SK-N-SH (cell line): Measurements from ENCODE around the gene CFAP65. TPM values are rescaled to one million over a fixed set of nuclear protein-coding genes. Genes with fewer than 3 reads are reported as not detected.

ENCODE experiments used
- CTCF ChIA-PET: fragments of 300-600, 350-600 bp; formaldehyde crosslinking; extraction: SDS; loops from one replicate; lab custom pipeline; 2021; lab: Yijun Ruan, JAX
- POLR2A ChIA-PET: fragments of 350-600 bp; sonication (Branson Sonifier 250); formaldehyde crosslinking; extraction: SDS; loops from one replicate; lab custom pipeline; 2020; ENCODE audit warnings: antibody characterized with exemption, inconsistent platforms; lab: Yijun Ruan, JAX
- DNase-seq: peaks from one replicate; pipeline ENCODE4 v3.0.0; 2012
- H2AFZ ChIP-seq: fragments of 200-600 bp; sonication (generic); 2 replicates; pipeline ENCODE4 v1.8.1; 2016; ENCODE audit warnings: antibody characterized with exemption, mild to moderate bottlenecking, low read depth
- H3F3A ChIP-seq: fragments of 200-600 bp; sonication (generic); replicated peaks from 2 replicates; pipeline ENCODE3; 2016; ENCODE audit warnings: antibody characterized with exemption, mild to moderate bottlenecking; ENCODE audit not compliant: insufficient read depth
- H3K27ac ChIP-seq, 2 experiments: fragments of 200-500 bp in 1 of 2; fragments of 200-600 bp in 1 of 2; sonication (Bioruptor generic) in 1 of 2; sonication (generic), shearing (Covaris generic) in 1 of 2; 2 replicates each; pipeline versions ENCODE4 v1.5.1 to v1.6.1; 2014 to 2016; ENCODE audit warnings: low read depth in 2 of 2, inconsistent platforms in 1 of 2, low read length in 1 of 2, mild to moderate bottlenecking in 1 of 2, mixed read lengths in 1 of 2
- H3K27me3 ChIP-seq: fragments of 200-600 bp; sonication (generic), shearing (Covaris generic); 2 replicates; pipeline ENCODE4 v1.6.1; 2016; ENCODE audit warnings: mixed run types; ENCODE audit not compliant: insufficient read depth
- H3K36me3 ChIP-seq, 2 experiments: fragments of 200-500 bp in 1 of 2; fragments of 200-600 bp in 1 of 2; sonication (Bioruptor generic) in 1 of 2; sonication (generic) in 1 of 2; replicated peaks in 1 of 2; 2 replicates each; pipeline versions ENCODE3 to v1.5.1; 2014 to 2016; ENCODE audit warnings: low read length in 1 of 2, mild to moderate bottlenecking in 1 of 2; ENCODE audit not compliant: insufficient read depth in 2 of 2, control insufficient read depth in 1 of 2
- H3K4me1 ChIP-seq, 2 experiments: fragments of 200-500 bp in 1 of 2; fragments of 200-600 bp in 1 of 2; sonication (Bioruptor generic) in 1 of 2; sonication (generic), shearing (Covaris generic) in 1 of 2; 2 replicates each; pipeline versions ENCODE4 v1.5.1 to v1.6.1; 2014 to 2016; ENCODE audit warnings: low read depth in 1 of 2, low read length in 1 of 2, mixed run types in 1 of 2; ENCODE audit not compliant: insufficient read depth in 2 of 2, control insufficient read depth in 1 of 2
- H3K4me2 ChIP-seq: fragments of 200-600 bp; sonication (generic), shearing (Covaris generic); 2 replicates; pipeline ENCODE4 v1.6.1; 2017; ENCODE audit warnings: mixed run types
- H3K4me3 ChIP-seq, 2 experiments: fragments of 200-500 bp in 1 of 2; fragments of 200-600 bp in 1 of 2; sonication (Bioruptor generic) in 1 of 2; sonication (generic), shearing (Covaris generic) in 1 of 2; 2 replicates each; pipeline versions ENCODE4 v1.5.1 to v1.8.1; 2014 to 2016; ENCODE audit warnings: low read depth in 2 of 2, inconsistent platforms in 1 of 2, low read length in 1 of 2, mild to moderate bottlenecking in 1 of 2, mixed read lengths in 1 of 2, moderate library complexity in 1 of 2
- H3K79me2 ChIP-seq: fragments of 200-600 bp; sonication (generic); 2 replicates; pipeline ENCODE4 v1.8.1; 2017; ENCODE audit warnings: mild to moderate bottlenecking; ENCODE audit not compliant: insufficient read depth
- H3K9ac ChIP-seq: fragments of 200-600 bp; sonication (generic); 2 replicates; pipeline ENCODE4 v1.6.1; 2017; ENCODE audit warnings: mixed run types
- H3K9me2 ChIP-seq: fragments of 200-600 bp; sonication (generic); 2 replicates; pipeline ENCODE4 v1.6.1; 2017; ENCODE audit warnings: mixed run types
- H3K9me3 ChIP-seq: fragments of 200-600 bp; sonication (generic); 2 replicates; pipeline ENCODE4 v1.6.1; 2017; ENCODE audit warnings: mixed run types, mild to moderate bottlenecking, moderate library complexity
- H4K20me1 ChIP-seq: fragments of 200-600 bp; sonication (generic); 2 replicates; pipeline ENCODE4 v1.6.1; 2017; ENCODE audit warnings: mild to moderate bottlenecking, mixed run types; ENCODE audit not compliant: insufficient read depth
- CHD2 ChIP-seq: fragments of 150-350 bp; IDR thresholded peaks from 2 replicates; pipeline ENCODE4 v1.6.1; 2018; ENCODE audit warnings: low read length; ENCODE audit not compliant: partially characterized antibody
- ELF1 ChIP-seq: IDR thresholded peaks from 2 replicates; pipeline ENCODE4 v1.4.0; 2012
- EZH2phosphoT487 ChIP-seq: fragments of 200-600 bp; sonication (generic); IDR thresholded peaks from 2 replicates; pipeline ENCODE4 v1.6.1; 2017; ENCODE audit warnings: low read depth, mixed run types, mild to moderate bottlenecking, antibody characterized with exemption, moderate library complexity, borderline replicate concordance
- FOSL2 ChIP-seq: IDR thresholded peaks from 2 replicates; pipeline ENCODE4 v1.4.0; 2012; ENCODE audit warnings: low read depth, mild to moderate bottlenecking, moderate library complexity, borderline replicate concordance
- FOXM1 ChIP-seq: IDR thresholded peaks from 2 replicates; pipeline ENCODE4 v1.4.0; 2012; ENCODE audit warnings: low read depth, mild to moderate bottlenecking
- GABPA ChIP-seq: IDR thresholded peaks from 2 replicates; pipeline ENCODE4 v1.4.0; 2012; ENCODE audit warnings: low read depth, mild to moderate bottlenecking
- MXI1 ChIP-seq: IDR thresholded peaks from 2 replicates; pipeline ENCODE4 v1.6.1; 2012; ENCODE audit warnings: mild to moderate bottlenecking, low read depth, low read length, improper control_type of control experiment
- NRF1 ChIP-seq: IDR thresholded peaks from 2 replicates; pipeline ENCODE4 v1.6.1; 2012; ENCODE audit warnings: low read depth, mild to moderate bottlenecking, low read length
- POLR2AphosphoS5 ChIP-seq: IDR thresholded peaks from 2 replicates; pipeline ENCODE4 v1.6.1; 2012; ENCODE audit warnings: low read depth, low read length
- RXRA ChIP-seq: IDR thresholded peaks from 2 replicates; pipeline ENCODE4 v1.4.0; 2012; ENCODE audit warnings: low read depth, mild to moderate bottlenecking, borderline replicate concordance
- SIN3A ChIP-seq: IDR thresholded peaks from 2 replicates; pipeline ENCODE4 v1.6.1; 2012; ENCODE audit warnings: low read depth, mild to moderate bottlenecking, low read length, moderate library complexity, borderline replicate concordance
- SMC3 ChIP-seq: IDR thresholded peaks from 2 replicates; pipeline ENCODE4 v1.6.1; 2012; ENCODE audit warnings: low read depth, low read length, improper control_type of control experiment
- TCF12 ChIP-seq: IDR thresholded peaks from 2 replicates; pipeline ENCODE4 v1.4.0; 2012
- YY1 ChIP-seq: IDR thresholded peaks from 2 replicates; pipeline ENCODE4 v1.4.0; 2012; ENCODE audit warnings: low read depth, mild to moderate bottlenecking
- WGBS: methylation state at CpG from one replicate; pipeline ENCODE4 v1.1.6; 2017; ENCODE audit warnings: low lambda C conversion rate; 5-methylcytosine and 5-hydroxymethylcytosine counted together
- polyA plus RNA-seq, 3 experiments: library from polyadenylated mRNA; depleted of rRNA; stranded (reverse); fragments of >200 nt; gene quantifications; 2 replicates each; pipeline ENCODE4 v1.2.3, GENCODE V29; 2012
- TF ChIP-seq, protein P1 (sequence below): IDR thresholded peaks from 2 replicates; pipeline ENCODE4 v1.4.0; 2012; ENCODE audit warnings: low read depth, borderline replicate concordance
- TF ChIP-seq, protein P2 (sequence below): fragments of 150-350 bp; IDR thresholded peaks from 2 replicates; pipeline ENCODE4 v1.6.1; 2017; ENCODE audit warnings: antibody characterized with exemption, low read length, low read depth, borderline replicate concordance
- TF ChIP-seq, protein P3 (sequence below): fragments of 150-350 bp; IDR thresholded peaks from 2 replicates; pipeline ENCODE4 v1.6.1; 2016; ENCODE audit warnings: mild to moderate bottlenecking, low read depth, low read length
- TF ChIP-seq, protein P4 (sequence below): fragments of 200-600 bp; sonication (generic); IDR thresholded peaks from 2 replicates; pipeline ENCODE4 v1.6.1; 2017; ENCODE audit warnings: antibody characterized with exemption, mild to moderate bottlenecking, moderate library complexity

CFAP65 gene
- polyA plus RNA-seq, 1 of the 3 experiments (the other 2 are of a cell fraction), result 0.95 TPM

DNA sequence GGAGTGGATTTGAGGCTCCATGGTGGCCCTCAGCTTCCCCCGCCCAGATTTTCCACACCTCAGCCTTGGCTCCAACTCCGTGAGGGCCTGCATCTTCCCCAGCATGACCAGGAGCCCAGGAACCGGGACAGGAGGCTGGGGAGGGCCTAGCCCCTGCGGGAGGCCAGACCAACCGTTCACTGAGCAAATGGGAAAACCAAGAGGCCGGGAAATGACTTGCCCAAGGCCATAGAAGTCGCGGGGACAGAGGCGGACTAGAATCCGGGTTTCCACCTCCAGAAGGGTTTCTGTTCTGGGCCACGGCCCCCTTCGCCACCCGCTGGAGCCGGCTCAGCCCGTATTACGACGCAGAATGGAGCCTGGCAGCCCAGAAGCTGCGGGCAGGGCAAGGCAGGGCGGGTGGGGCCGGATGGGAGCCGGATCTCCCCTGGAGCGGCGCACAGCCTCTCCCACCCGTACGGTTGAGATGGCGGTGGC lies 40.2 kb downstream of the CFAP65 start:
- Histone ChIP-seq H3K79me2 (no peaks in the 10 kb centered on the region), H3K4me1 (peaks cover 0 to 74% of the 10 kb centered on the region in 2 experiments; a peak in 2 of 4 replicates), H3K9me3 (no peaks in the 10 kb centered on the region), H3K27ac (peak overlapping the region in 1 of 2 experiments; percentile 99; a peak in 2 of 4 replicates), H3K9ac (no peak overlapping the region), H3K4me2 (no peak overlapping the region), H3K9me2 (no peaks in the 10 kb centered on the region), H3F3A (no peaks in the 10 kb centered on the region), H3K36me3 (no peaks in the 10 kb centered on the region), H3K27me3 (peaks cover 18% of the 10 kb centered on the region; the same call in 1 of the 2 replicates), H4K20me1 (no peaks in the 10 kb centered on the region), H3K4me3 (no peak overlapping the region), H2AFZ (no peak overlapping the region)
- CTCF ChIA-PET, result interaction anchor here (0.5 to 12.8 kb wide), 15 partner anchors 7 to 130 kb away, joined by 3 to 258 read pairs (median 14); partner anchors contain the start of genes CRYBA2 and FEV
- DNase-seq, result no peak
- 82% methylated on average over 14 of the region's 26 CpGs for WGBS
- POLR2A ChIA-PET, result interaction anchor here (0.7 to 2.4 kb wide), 5 partner anchors 17 to 103 kb away, joined by 3 to 9 read pairs (median 4); partner anchors contain the start of gene FEV
- TF ChIP-seq POLR2AphosphoS5, result no peak
- TF ChIP-seq, protein P1, sequence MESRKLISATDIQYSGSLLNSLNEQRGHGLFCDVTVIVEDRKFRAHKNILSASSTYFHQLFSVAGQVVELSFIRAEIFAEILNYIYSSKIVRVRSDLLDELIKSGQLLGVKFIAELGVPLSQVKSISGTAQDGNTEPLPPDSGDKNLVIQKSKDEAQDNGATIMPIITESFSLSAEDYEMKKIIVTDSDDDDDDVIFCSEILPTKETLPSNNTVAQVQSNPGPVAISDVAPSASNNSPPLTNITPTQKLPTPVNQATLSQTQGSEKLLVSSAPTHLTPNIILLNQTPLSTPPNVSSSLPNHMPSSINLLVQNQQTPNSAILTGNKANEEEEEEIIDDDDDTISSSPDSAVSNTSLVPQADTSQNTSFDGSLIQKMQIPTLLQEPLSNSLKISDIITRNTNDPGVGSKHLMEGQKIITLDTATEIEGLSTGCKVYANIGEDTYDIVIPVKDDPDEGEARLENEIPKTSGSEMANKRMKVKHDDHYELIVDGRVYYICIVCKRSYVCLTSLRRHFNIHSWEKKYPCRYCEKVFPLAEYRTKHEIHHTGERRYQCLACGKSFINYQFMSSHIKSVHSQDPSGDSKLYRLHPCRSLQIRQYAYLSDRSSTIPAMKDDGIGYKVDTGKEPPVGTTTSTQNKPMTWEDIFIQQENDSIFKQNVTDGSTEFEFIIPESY, result no peak
- TF ChIP-seq MXI1, result no peak

DNA sequence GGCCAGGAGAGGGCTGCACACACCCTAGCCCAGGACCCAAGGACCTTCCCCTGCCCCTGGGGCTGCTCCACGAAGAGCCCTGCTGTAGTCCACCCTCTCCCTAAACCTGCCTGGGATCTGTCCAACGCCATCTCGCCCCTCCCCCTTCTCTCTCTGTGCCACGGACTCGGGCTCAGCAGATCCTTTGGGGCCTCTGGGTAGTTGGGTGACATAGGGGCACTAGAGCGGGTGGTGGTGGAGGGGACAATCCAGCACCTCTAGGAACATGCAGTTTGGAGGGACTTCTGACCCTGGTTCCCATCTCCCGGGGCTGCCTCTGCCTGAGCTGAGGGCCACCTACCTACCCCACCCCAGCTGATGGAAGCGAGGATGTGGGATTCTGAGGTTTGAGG lies 40.8 kb downstream of the CFAP65 start:
- H3K79me2 ChIP-seq, result no peaks in the 10 kb centered on the region
- no peak overlapping the region for H3K9ac ChIP-seq
- 50% methylated on average over 6 of the region's 8 CpGs for WGBS
- no peaks in the 10 kb centered on the region for H3K36me3 ChIP-seq
- H3K9me2 ChIP-seq, result no peaks in the 10 kb centered on the region
- CTCF ChIA-PET, result interaction anchor here (0.9 to 12.8 kb wide), 3 partner anchors 16 to 124 kb away, joined by 3 to 258 read pairs (median 14); no protein-coding TSS in a partner anchor
- peak overlapping the region in 1 of 2 experiments; percentile 99; a peak in 2 of 4 replicates for H3K27ac ChIP-seq
- DNase-seq, result peak; percentile 60
- no peak overlapping the region for H3K4me2 ChIP-seq
- POLR2A ChIA-PET, result no interaction called here
- peaks cover 18% of the 10 kb centered on the region; the same call in 1 of the 2 replicates for H3K27me3 ChIP-seq
- H4K20me1 ChIP-seq, result no peaks in the 10 kb centered on the region
- TF ChIP-seq NRF1 (no peak), POLR2AphosphoS5 (no peak), EZH2phosphoT487 (no peak), TCF12 (no peak), GABPA (no peak), CHD2 (no peak), SMC3 (no peak), SIN3A (no peak), YY1 (no peak), FOSL2 (no peak), ELF1 (no peak), FOXM1 (no peak), RXRA (no peak)
- TF ChIP-seq, protein P2, sequence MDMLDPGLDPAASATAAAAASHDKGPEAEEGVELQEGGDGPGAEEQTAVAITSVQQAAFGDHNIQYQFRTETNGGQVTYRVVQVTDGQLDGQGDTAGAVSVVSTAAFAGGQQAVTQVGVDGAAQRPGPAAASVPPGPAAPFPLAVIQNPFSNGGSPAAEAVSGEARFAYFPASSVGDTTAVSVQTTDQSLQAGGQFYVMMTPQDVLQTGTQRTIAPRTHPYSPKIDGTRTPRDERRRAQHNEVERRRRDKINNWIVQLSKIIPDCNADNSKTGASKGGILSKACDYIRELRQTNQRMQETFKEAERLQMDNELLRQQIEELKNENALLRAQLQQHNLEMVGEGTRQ, result no peak
- TF ChIP-seq, protein P3, sequence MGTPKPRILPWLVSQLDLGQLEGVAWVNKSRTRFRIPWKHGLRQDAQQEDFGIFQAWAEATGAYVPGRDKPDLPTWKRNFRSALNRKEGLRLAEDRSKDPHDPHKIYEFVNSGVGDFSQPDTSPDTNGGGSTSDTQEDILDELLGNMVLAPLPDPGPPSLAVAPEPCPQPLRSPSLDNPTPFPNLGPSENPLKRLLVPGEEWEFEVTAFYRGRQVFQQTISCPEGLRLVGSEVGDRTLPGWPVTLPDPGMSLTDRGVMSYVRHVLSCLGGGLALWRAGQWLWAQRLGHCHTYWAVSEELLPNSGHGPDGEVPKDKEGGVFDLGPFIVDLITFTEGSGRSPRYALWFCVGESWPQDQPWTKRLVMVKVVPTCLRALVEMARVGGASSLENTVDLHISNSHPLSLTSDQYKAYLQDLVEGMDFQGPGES, result no peak
- TF ChIP-seq, protein P4, sequence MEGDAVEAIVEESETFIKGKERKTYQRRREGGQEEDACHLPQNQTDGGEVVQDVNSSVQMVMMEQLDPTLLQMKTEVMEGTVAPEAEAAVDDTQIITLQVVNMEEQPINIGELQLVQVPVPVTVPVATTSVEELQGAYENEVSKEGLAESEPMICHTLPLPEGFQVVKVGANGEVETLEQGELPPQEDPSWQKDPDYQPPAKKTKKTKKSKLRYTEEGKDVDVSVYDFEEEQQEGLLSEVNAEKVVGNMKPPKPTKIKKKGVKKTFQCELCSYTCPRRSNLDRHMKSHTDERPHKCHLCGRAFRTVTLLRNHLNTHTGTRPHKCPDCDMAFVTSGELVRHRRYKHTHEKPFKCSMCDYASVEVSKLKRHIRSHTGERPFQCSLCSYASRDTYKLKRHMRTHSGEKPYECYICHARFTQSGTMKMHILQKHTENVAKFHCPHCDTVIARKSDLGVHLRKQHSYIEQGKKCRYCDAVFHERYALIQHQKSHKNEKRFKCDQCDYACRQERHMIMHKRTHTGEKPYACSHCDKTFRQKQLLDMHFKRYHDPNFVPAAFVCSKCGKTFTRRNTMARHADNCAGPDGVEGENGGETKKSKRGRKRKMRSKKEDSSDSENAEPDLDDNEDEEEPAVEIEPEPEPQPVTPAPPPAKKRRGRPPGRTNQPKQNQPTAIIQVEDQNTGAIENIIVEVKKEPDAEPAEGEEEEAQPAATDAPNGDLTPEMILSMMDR, result no peak
- no peaks in the 10 kb centered on the region for H3K9me3 ChIP-seq
- no peak overlapping the region for H2AFZ ChIP-seq
- peaks cover 0 to 77% of the 10 kb centered on the region in 2 experiments; a peak in 2 of 4 replicates for H3K4me1 ChIP-seq
- H3F3A ChIP-seq, result no peaks in the 10 kb centered on the region
- no peak overlapping the region for H3K4me3 ChIP-seq
